CD4-positive, alpha-beta T cell treated with Interleukin-17A for 1 hour (primary cell): Measurements from ENCODE around the gene SPIRE2.

Experiments
- DNase-seq: peaks from one replicate; pipeline ENCODE4 v3.0.0-alpha.2; 2020

Gene SPIRE2

DNA sequence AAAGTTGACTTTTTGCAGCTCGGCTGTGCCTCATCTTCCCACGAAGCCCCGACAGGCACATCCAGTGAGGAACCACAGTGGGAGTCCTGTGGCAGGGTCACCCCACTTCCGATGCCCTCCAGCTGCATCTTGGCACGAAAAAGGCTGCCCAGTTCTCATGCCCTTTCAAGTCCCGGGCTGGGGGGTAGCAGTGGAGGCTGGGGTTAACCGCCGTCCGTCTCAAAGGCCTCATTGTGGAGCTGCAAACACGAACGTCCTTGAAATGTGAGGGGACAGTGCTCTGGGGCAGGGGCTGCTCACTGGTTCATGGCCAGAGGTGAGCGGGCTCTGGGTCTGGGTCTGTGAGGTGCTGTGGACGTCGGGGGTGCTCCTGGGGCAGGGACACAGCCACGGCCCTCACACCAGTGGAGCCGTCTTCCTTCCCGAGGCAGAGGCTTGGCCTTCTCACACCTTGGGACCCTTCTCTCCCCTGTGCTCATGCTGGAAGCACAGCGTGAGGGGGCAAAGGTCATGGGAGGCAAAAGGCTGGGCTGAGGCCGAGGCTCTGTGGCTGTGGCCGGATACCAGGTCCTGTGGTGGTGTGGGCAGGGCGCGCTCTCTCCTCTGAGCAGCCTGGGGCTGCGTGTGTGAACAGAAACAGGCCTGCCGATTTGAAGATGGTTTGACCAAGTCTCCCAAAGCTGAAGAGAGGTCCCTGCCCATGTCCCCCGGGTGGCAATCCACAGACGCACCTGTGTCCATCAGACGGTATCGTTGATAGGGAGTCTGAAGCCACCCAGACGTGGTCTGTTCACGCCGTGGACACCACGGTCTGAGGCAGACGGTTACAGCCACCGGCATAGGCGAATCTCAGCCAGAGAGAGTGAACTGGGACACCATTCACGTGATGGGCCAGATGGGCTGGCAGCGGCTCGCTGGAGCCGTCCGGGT is 87.3 kb downstream of the SPIRE2 start:
- no peak for DNase-seq

DNA sequence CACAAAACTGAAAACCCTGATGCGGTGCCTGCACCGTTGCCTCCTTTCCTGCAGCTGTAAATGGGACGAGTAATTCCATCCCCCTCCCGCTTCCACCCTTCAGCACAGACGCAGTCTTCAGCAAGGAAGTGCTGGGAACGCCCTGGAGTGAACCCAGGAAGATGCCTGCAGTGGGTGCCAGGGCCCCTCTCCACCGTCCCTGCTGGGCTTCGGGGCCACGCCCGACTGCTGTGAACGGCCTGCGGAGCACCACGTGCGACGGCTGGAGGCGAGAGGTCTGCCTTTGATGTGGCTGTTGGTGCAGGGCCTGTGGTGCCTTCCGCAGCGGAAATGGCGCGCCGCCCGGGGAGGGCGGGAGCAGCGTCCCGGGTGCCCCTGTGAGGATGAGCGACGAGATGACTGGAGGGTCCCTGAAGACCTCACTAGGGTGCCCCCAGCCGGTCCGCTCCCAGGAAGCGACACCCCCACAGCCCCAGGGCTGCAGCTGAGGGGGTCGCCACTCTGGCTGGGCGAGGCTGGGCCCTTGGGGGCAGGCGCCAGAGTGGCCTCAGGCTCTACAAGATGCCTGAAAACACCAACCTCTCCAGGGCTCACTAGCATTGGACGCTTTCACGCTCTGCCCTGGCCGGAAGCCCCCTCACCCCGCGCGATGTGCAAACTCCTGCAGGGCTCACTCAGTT is 89.6 kb downstream of the SPIRE2 start:
- DNase-seq = peak; percentile 83

DNA sequence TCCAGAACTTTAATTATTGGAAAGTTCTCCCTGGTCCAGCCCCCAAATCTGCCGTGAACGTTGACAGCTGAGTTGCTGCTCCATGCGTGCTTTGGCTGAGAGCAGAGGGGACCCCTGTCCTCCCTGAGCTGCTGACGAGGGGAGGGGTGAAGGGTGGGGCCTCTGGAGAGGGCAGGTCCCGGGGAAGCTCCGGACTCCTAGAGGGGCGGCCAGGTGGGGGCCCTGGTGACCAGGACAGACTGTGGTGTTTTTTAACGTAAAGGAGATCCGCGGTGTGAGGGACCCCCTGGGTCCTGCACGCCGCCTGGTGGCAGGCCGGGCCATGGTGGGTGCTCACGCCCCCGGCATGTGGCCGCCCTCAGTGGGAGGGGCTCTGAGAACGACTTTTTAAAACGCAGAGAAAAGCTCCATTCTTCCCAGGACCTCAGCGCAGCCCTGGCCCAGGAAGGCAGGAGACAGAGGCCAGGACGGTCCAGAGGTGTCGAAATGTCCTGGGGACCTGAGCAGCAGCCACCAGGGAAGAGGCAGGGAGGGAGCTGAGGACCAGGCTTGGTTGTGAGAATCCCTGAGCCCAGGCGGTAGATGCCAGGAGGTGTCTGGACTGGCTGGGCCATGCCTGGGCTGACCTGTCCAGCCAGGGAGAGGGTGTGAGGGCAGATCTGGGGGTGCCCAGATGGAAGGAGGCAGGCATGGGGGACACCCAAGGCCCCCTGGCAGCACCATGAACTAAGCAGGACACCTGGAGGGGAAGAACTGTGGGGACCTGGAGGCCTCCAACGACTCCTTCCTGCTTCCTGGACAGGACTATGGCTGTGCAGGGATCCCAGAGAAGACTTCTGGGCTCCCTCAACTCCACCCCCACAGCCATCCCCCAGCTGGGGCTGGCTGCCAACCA is 90.4 kb downstream of the SPIRE2 start, which contains the start of gene MC1R:
MC1R (plus strand) TSS at position 410 of the 895 bp plus-strand sequence; CDS start at position 807, 397 bp downstream.
- DNase-seq = no peak

DNA sequence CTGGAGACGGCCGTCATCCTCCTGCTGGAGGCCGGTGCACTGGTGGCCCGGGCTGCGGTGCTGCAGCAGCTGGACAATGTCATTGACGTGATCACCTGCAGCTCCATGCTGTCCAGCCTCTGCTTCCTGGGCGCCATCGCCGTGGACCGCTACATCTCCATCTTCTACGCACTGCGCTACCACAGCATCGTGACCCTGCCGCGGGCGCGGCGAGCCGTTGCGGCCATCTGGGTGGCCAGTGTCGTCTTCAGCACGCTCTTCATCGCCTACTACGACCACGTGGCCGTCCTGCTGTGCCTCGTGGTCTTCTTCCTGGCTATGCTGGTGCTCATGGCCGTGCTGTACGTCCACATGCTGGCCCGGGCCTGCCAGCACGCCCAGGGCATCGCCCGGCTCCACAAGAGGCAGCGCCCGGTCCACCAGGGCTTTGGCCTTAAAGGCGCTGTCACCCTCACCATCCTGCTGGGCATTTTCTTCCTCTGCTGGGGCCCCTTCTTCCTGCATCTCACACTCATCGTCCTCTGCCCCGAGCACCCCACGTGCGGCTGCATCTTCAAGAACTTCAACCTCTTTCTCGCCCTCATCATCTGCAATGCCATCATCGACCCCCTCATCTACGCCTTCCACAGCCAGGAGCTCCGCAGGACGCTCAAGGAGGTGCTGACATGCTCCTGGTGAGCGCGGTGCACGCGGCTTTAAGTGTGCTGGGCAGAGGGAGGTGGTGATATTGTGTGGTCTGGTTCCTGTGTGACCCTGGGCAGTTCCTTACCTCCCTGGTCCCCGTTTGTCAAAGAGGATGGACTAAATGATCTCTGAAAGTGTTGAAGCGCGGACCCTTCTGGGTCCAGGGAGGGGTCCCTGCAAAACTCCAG is 91.5 kb downstream of the SPIRE2 start:
- DNase-seq = no peak

DNA sequence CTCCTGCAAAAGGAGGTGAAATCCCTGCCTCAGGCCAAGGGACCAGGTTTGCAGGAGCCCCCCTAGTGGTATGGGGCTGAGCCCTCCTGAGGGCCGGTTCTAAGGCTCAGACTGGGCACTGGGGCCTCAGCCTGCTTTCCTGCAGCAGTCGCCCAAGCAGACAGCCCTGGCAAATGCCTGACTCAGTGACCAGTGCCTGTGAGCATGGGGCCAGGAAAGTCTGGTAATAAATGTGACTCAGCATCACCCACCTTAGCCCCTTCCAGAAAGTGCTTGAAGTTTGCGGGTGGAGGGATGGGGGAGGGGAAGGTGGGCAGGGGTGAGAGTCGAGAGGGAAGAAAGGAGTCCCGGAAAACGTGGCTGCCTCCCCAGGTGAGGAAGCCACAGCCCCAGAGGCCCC is 92.4 kb downstream of the SPIRE2 start:
- no peak for DNase-seq
